Activated CD8-positive, alpha-beta memory T cell treated with anti-CD3 and anti-CD28 coated beads for 36 hours (primary cell): ENCODE measurements around the gene LRCOL1. TPM values are rescaled to one million over a fixed set of nuclear protein-coding genes. Genes with fewer than 3 reads are reported as not detected.

Experiments used
- CTCF ChIA-PET: fragments of 350-600 bp; sonication (Branson Sonifier 250); formaldehyde crosslinking; loops from one replicate; lab custom pipeline; 2021; ENCODE audit warnings: antibody characterized with exemption; lab: Charles Lee
- POLR2A ChIA-PET: fragments of 350-600 bp; sonication (Branson Sonifier 250); formaldehyde crosslinking; loops from one replicate; lab custom pipeline; 2021; ENCODE audit warnings: antibody characterized with exemption; lab: Charles Lee
- total RNA-seq, 2 experiments: library from RNA; stranded (reverse); gene quantifications; one replicate each; pipeline ENCODE4 v1.2.3, GENCODE V29; 2021

LRCOL1 gene
- total RNA-seq, 2 experiments from 2014 or later: not detected

- POLR2A ChIA-PET: no interaction called here
- CTCF ChIA-PET: interaction anchor here (0.6 to 1.4 kb wide), 11 partner anchors 16 to 487 kb away, joined by 3 to 17 read pairs (median 4); no protein-coding TSS in a partner anchor
Measured at GRCh38 chr12:132560614-132561426, 49.6 kb downstream of the LRCOL1 start.

DNA sequence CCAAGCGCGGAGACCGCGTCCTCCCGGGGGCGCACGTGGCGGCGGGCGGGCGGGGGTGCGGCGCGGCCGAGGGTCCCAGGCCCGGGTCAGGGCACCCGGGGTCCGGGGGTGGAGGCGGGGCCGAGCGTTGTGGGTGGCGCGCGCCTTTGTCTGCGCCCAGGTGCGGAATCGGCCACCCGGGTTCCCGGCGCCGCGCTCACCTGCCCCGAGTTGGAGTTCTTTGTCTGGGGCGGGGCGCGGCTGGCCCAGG, 50.1 kb downstream of the LRCOL1 start:
- ChIA-PET POLR2A (no interaction called here), CTCF (interaction anchor here (1.4 kb wide), 3 partner anchors 55 to 146 kb away, joined by 4 to 17 read pairs (median 5); no protein-coding TSS in a partner anchor)

DNA sequence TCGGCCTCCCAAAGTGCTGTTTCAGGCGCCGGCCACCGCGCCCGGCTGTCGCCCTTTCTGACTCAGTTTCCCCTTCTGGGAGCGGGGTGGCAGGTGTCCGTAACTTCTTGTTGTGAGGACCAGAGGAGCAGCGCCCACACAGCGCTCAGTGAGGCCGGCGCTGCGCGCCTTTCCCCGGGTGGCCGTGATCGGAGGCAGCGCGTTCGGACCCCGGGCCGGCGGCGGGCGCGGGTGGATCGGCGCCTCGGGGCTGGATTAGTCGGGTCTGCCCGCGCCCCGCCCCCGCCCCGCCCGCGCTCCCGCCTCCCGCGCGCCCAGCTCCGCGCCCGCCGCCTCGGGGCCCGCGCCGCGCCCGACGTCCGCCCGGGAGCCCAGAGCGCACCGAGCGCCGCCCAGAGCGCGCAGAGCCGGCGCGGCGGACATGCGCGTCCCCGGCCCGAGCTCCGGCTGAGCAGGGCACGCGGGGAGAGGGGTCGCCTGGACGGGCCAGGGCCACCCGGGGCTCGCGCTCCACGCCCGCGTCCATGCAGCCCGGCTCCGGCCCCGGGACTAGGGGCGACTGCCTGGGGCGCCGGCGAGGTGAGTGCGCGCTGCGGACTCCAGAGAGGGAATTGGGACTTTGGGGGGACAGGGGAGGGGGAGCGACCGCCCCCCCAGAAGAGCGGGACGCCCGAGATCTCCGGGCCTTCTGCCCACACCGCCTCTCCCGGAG, 50.6 kb downstream of the LRCOL1 start:
- ChIA-PET POLR2A (no interaction called here), CTCF (interaction anchor here (3.0 kb wide), 1 partner anchor 145 kb away, joined by 11 read pairs; no protein-coding TSS in a partner anchor)

GRCh38 chr12:132558861-132559623, 51.3 kb downstream of the LRCOL1 start:
- ChIA-PET CTCF (interaction anchor here (0.9 to 3.0 kb wide), 2 partner anchors 142 to 145 kb away, joined by 3 to 11 read pairs; no protein-coding TSS in a partner anchor), POLR2A (no interaction called here)

DNA sequence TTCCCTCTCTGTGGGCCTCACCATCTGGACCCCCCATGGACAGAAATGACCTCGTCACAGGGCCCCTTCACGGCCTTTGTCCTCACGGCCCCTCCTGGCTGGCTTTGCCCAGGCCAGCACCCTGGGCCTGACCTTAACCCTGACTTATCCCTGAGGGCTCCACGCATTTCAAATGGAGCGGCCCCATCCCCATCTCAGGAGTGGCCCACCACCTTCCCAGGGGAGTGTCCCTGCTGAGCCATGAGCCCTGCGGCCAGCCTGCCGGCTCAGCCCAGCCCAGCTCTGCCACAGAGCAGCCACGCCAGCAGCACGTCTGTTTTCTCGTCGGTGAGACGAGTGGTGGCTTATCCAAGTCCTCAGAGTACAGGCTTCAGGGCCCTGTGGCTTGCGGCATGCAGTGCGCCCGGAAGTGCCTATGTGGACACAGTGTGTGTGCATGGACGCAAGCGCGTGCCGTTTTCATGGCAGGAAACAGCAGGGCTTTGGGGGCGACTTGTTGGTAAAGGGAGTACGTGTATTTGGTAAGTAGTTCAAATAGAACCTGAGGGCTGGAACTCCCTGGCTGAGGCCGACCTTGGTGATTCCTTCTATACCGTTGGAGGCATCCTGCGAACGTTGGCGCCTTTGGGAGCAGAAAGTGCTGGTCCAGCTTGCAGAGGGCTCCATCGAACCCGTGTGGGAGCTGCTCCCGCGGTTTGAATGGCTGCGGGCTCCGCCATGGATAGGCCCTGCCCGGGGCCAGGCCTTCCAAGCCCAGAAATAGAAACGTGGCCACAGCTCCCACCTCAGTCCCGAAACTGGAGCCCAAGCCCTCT, 52.1 kb downstream of the LRCOL1 start:
- CTCF ChIA-PET: interaction anchor here (0.9 to 3.0 kb wide), 3 partner anchors 57 to 144 kb away, joined by 3 to 11 read pairs (median 3); no protein-coding TSS in a partner anchor
- POLR2A ChIA-PET: no interaction called here

DNA sequence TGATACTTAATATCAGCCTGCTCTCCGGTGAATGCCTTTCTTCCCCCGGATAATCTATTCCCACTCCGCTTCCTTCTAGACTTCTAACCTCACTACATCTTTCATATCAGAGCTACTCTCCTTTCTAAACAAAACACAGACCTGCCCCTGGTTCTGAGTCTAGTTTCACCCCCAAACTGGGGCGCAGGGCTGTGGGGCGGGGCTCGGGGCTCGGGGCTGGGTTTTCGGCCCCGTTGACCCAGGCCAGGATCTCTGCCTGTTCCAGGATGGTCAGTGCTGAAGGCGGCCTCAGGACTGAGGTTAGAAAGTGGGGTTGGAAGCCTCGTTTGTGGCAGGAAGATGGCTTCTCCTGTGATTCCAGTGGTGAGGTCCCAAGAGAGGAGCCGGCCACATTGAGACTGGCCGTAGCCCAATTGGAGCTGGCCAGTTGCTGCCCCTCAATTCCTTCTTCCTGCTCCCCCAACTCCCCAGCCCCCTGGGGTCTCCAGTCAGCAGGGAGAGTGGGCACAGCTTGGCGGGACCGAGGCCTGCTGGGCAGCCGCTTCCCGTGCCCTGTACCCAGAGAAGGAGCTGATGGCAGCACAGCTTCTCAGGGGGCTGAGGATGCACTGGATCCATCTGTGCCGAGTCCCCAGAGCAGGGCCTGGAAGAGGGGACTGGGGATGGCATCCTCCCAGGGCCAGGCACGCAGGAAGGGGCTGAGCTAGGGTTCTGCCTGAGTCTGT, 52.9 kb downstream of the LRCOL1 start:
- ChIA-PET CTCF (interaction anchor here (1.4 to 3.0 kb wide), 2 partner anchors 57 to 143 kb away, joined by 3 to 11 read pairs; no protein-coding TSS in a partner anchor), POLR2A (no interaction called here)

DNA sequence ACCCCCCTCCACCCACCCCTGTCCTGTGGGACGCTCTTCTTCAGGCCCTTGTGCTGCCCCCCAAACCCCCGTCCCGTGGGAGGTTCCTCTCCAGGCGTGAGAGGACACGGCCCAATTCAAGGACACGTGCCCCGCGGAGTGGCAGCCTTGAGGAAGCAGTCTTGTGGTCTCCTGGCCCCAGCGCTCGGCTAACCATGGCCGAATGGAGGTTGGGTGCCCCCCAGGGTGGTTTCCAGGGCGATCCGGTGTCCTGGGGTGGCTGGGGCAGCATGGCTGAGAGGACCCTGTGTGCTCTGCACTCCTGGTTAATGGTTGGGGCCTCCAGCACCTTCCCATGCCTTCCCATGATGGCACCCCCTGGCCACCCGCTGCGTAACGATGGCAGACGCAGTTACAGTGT, 53.6 kb downstream of the LRCOL1 start:
- ChIA-PET CTCF (interaction anchor here (1.4 to 3.0 kb wide), 2 partner anchors 58 to 142 kb away, joined by 3 to 11 read pairs; no protein-coding TSS in a partner anchor), POLR2A (no interaction called here)

GRCh38 chr12:132556216-132556615, 54.2 kb downstream of the LRCOL1 start:
- ChIA-PET CTCF (no interaction called here), POLR2A (no interaction called here)

DNA sequence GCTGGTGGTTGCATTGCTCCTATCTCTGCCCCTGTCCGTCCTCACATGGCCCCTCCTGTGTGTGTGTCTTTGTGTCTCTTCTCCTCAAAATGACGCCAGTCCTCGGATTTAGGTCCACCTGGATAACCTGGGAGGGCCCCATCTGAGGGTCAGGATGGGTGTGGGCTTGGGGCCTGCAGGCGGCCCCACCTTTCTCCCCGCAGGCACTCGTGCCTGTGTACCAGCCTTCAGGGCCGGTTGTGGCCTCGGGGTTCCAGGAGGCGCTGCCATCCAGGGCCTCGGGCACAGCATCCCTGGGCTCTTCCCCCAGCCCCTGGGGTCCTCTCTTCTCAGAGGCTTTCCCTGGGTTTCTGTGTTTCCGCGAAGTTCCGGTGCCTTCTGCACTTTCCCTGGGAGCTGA, 54.7 kb downstream of the LRCOL1 start:
- CTCF ChIA-PET: interaction anchor here (1.9 kb wide), 1 partner anchor 141 kb away, joined by 7 read pairs; no protein-coding TSS in a partner anchor
- POLR2A ChIA-PET: no interaction called here

GRCh38 chr12:132554845-132555630, 55.3 kb downstream of the LRCOL1 start:
- POLR2A ChIA-PET: no interaction called here

More at GRCh38 chr12:132554845-132555630, 55.3 kb downstream of the LRCOL1 start:
- CTCF ChIA-PET: interaction anchor here (1.9 kb wide), 1 partner anchor 140 kb away, joined by 7 read pairs; no protein-coding TSS in a partner anchor

Other genes with a start within 250 kb of the LRCOL1 start
- gene FBRSL1, start 120.4 kb downstream of the LRCOL1 start, total RNA-seq: 10 to 100 TPM; 60.3 to 65.4 TPM
- not detected for gene P2RX2, start 8.2 kb upstream of the LRCOL1 start, total RNA-seq
- gene POLE, start 76.8 kb upstream of the LRCOL1 start, total RNA-seq: 100 to 1,000 TPM; 125 to 129 TPM
- 10 to 100 TPM; 21.0 to 21.9 TPM for gene PXMP2, start 77.0 kb upstream of the LRCOL1 start, total RNA-seq
- gene PGAM5, start 100.3 kb upstream of the LRCOL1 start, total RNA-seq: 100 to 1,000 TPM; 104 to 105 TPM
- 100 to 1,000 TPM; 117 to 119 TPM for gene ANKLE2, start 151.2 kb upstream of the LRCOL1 start, total RNA-seq
- gene GOLGA3, start 218.3 kb upstream of the LRCOL1 start, total RNA-seq: 10 to 100 TPM; 64.7 to 66.2 TPM